Thymus (tissue), 11 donors: Measurements from ENCODE around the gene MDH2. TPM values are rescaled to one million over a fixed set of nuclear protein-coding genes. Genes with fewer than 3 reads are reported as not detected.
"Not testable (repeated sequence)": the region's sequence is repeated elsewhere in the genome, so short reads cannot be mapped to it uniquely, and the experiment has no call there.

Source experiments
- DNase-seq, 9 donors: peaks; one replicate each; pipeline ENCODE4 v3.0.0-alpha.2; 2013; ENCODE audit warnings: low spot score in 9 of 9, low read depth in 6 of 9, missing footprints in 1 of 9
- H3K27ac ChIP-seq, 2 donors: one replicate each; pipeline ENCODE4 v1.5.1; 2013; ENCODE audit warnings: control low read depth in 1 of 2, low read depth in 1 of 2, low read length in 1 of 2, mild to moderate bottlenecking in 1 of 2, moderate library complexity in 1 of 2
- H3K27me3 ChIP-seq, 2 donors: one replicate each; pipeline ENCODE4 v1.5.1; 2013; ENCODE audit warnings: low read length in 1 of 2; ENCODE audit not compliant: control insufficient read depth in 2 of 2, insufficient read depth in 1 of 2
- H3K36me3 ChIP-seq, 2 donors: one replicate each; pipeline ENCODE4 v1.5.1; 2013; ENCODE audit warnings: low read length in 1 of 2, mild to moderate bottlenecking in 1 of 2, moderate library complexity in 1 of 2; ENCODE audit not compliant: control insufficient read depth in 2 of 2, insufficient read depth in 2 of 2
- H3K4me1 ChIP-seq, 2 donors: one replicate each; pipeline ENCODE4 v1.5.1; 2013; ENCODE audit warnings: low read length in 2 of 2; ENCODE audit not compliant: control insufficient read depth in 2 of 2, insufficient read depth in 2 of 2
- H3K4me3 ChIP-seq, 2 donors: one replicate each; pipeline ENCODE4 v1.5.1; 2013; ENCODE audit warnings: low read length in 2 of 2, control low read depth in 1 of 2, mild to moderate bottlenecking in 1 of 2
- H3K9me3 ChIP-seq, 2 donors: one replicate each; pipeline ENCODE4 v1.5.1; 2013; ENCODE audit warnings: low read length in 1 of 2, mild to moderate bottlenecking in 1 of 2; ENCODE audit not compliant: control insufficient read depth in 2 of 2, insufficient read depth in 1 of 2
- WGBS: extraction: QIAGEN DNeasy Blood & Tissue Kit; methylation state at CpG from one replicate; pipeline ENCODE4 v1.1.7; 2013; 5-methylcytosine and 5-hydroxymethylcytosine counted together
- polyA plus RNA-seq: library from polyadenylated mRNA; stranded (reverse); fragments of 200-250 nt; gene quantifications from one replicate; pipeline ENCODE4 v1.2.3, GENCODE V29; 2013
- total RNA-seq: library from RNA; stranded (reverse); fragments of 120-200 nt; gene quantifications from one replicate; pipeline ENCODE4 v1.2.4, GENCODE V29; 2013
- donor health status: healthy.

The MDH2 gene
- total and polyA plus RNA-seq, 2 donors, result 57.5 to 69.7 TPM

- 98% methylated on average over 8 of the region's 8 CpGs for WGBS
- DNase-seq, H3K9me3 ChIP-seq, H3K4me3 ChIP-seq, H3K4me1 ChIP-seq, H3K27me3 ChIP-seq, H3K27ac ChIP-seq: not testable (repeated sequence)
- peaks cover 23 to 49% of the 10 kb centered on the region in 2 donors for H3K36me3 ChIP-seq
Measured at GRCh38 chr7:76052681-76053080, 4.8 kb downstream of the MDH2 start.

- Histone ChIP-seq H3K27ac (no peak overlapping the region), H3K4me1 (peaks cover 0 to 5% of the 10 kb centered on the region in 2 donors)
Measured at GRCh38 chr7:76053461-76053860, 5.6 kb downstream of the MDH2 start.

DNA sequence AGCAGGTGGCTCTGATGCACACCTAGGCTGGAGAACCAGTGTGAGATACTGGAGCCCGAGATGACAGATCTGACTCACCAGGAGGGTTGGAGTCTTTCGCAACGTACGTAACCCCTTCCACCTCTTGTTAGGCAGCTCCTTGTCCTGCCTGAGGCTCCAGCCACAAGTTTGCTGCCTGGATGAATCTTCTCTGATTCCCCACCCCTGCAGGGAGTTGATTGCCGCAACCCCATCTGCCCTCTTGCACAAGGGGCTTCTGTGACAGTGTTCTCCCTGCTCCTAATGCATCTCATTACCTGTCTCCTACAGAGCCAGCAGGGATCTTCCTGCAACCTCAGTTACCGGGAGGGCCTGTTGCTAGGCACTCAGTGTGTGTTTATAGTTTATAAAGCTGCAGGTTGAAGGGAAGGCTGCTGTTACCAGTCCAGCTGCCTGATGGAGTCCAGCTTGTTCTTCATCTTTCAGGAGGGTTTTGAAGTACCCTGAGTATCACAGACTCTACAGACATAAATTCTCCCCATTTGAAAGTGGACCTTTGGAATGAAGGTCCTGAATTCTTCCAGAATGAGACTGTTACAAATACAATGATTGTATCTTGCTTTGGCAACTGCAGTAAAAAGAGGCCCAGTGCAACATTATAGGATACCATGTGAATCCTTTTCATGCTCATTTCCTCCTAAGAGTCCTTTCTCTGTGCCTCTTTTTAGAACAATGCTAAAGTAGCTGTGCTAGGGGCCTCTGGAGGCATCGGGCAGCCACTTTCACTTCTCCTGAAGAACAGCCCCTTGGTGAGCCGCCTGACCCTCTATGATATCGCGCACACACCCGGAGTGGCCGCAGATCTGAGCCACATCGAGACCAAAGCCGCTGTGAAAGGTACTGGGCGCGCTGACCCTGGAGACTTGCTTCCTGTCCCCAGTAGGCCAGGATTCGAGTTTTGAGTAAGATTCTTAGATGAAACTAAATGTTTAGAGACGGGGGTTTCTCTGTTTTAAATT is 6.5 kb downstream of the MDH2 start:
- Histone ChIP-seq H3K9me3 (no peaks in the 10 kb centered on the region), H3K27me3 (no peaks in the 10 kb centered on the region), H3K36me3 (peaks cover 40 to 66% of the 10 kb centered on the region in 2 donors), H3K27ac (no peak overlapping the region), H3K4me1 (peaks cover 0 to under 1% of the 10 kb centered on the region in 2 donors), H3K4me3 (no peak overlapping the region)
- no peak for DNase-seq
- 97% methylated on average over 18 of the region's 18 CpGs for WGBS

More at GRCh38 chr7:76053461-76053860, 5.6 kb downstream of the MDH2 start:
- no peaks in the 10 kb centered on the region for H3K9me3 ChIP-seq
- H3K27me3 ChIP-seq, result no peaks in the 10 kb centered on the region
- 88% methylated on average over 6 of the region's 6 CpGs for WGBS
- DNase-seq, result no peak
- H3K36me3 ChIP-seq, result peaks cover 30 to 57% of the 10 kb centered on the region in 2 donors
- H3K4me3 ChIP-seq, result no peak overlapping the region

DNA sequence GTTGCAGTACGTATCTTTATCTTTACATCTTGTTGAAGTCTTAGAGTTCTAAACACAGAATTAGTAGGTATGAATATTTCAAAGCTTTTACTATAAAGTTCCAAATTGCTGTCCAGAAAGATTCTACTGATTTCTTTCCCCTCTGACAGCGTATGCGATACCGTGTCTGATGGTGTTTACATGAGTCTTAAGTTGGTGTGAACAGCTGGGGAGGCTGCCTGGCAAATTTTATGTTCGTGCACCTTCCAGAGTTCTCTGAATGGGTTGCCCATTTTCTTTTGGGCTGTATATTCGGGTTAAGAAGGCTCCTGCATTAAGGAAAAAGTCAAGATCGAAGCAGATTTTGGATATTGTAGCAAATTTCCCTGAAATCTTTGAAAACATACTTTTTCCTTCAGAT is 8.3 kb downstream of the MDH2 start:
- no peaks in the 10 kb centered on the region for H3K9me3 ChIP-seq
- H3K27ac ChIP-seq, result no peak overlapping the region
- peaks cover 58 to 84% of the 10 kb centered on the region in 2 donors for H3K36me3 ChIP-seq
- H3K4me1 ChIP-seq, result no peaks in the 10 kb centered on the region
- WGBS, result 92% methylated on average over 7 of the region's 7 CpGs
- no peak for DNase-seq
- H3K27me3 ChIP-seq, result no peaks in the 10 kb centered on the region
- H3K4me3 ChIP-seq, result no peak overlapping the region

- 97% methylated on average over 18 of the region's 18 CpGs for WGBS
- Histone ChIP-seq H3K9me3 (no peaks in the 10 kb centered on the region), H3K36me3 (peaks cover 68 to 89% of the 10 kb centered on the region in 2 donors), H3K4me1 (no peaks in the 10 kb centered on the region), H3K4me3 (no peak overlapping the region), H3K27me3 (no peaks in the 10 kb centered on the region), H3K27ac (no peak overlapping the region)
- DNase-seq, result no peak
Measured at GRCh38 chr7:76057103-76057812, 9.4 kb downstream of the MDH2 start.

GRCh38 chr7:76057813-76058145 is 9.9 kb downstream of the MDH2 start:
- H3K9me3 ChIP-seq, result no peaks in the 10 kb centered on the region
- H3K4me1 ChIP-seq, result no peaks in the 10 kb centered on the region
- 98% methylated on average over 11 of the region's 11 CpGs for WGBS
- no peaks in the 10 kb centered on the region for H3K27me3 ChIP-seq
- H3K4me3 ChIP-seq, result no peak overlapping the region
- peaks cover 72 to 90% of the 10 kb centered on the region in 2 donors for H3K36me3 ChIP-seq
- DNase-seq, result no peak
- no peak overlapping the region for H3K27ac ChIP-seq

- WGBS, result 98% methylated on average over 7 of the region's 7 CpGs
- not testable (repeated sequence) for DNase-seq
Measured at GRCh38 chr7:76058745-76059144, 10.8 kb downstream of the MDH2 start.

DNA sequence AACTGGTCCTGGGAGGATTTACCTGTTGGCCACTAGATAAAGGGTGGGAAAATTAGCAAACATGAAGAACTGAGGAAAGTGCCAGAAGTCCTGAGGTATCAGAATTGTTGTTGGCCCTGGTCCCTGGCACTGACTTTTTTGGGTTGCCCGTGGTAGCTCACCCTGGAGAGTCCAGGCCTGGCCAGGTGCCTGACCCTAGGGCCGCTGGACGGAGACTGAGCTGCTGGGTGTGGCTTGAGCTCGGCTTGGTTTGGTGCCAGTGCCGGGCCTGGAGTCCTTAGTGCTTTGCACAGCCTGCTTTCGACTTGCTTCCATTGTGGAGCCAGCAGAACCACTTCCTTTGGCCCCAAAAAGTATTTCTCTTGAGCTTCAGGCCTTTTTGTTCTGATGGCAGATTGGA is 12.9 kb downstream of the MDH2 start:
- Histone ChIP-seq H3K36me3 (peaks cover 86 to 96% of the 10 kb centered on the region in 2 donors), H3K9me3 (peaks cover 0 to 1% of the 10 kb centered on the region in 2 donors), H3K4me3 (no peak overlapping the region), H3K4me1 (peaks cover 0 to 2% of the 10 kb centered on the region in 2 donors), H3K27me3 (no peaks in the 10 kb centered on the region), H3K27ac (no peak overlapping the region)
- WGBS, result 97% methylated on average over 6 of the region's 6 CpGs
- no peak for DNase-seq

More at GRCh38 chr7:76058745-76059144, 10.8 kb downstream of the MDH2 start:
- H3K9me3 ChIP-seq, H3K4me1 ChIP-seq, H3K27ac ChIP-seq, H3K27me3 ChIP-seq, H3K4me3 ChIP-seq: not testable (repeated sequence)
- peaks cover 82 to 91% of the 10 kb centered on the region in 2 donors for H3K36me3 ChIP-seq

- peaks cover 96 to 99% of the 10 kb centered on the region in 2 donors for H3K36me3 ChIP-seq
- no peak for DNase-seq
- no peaks in the 10 kb centered on the region for H3K27me3 ChIP-seq
- no peak overlapping the region for H3K4me3 ChIP-seq
- peaks cover 0 to 1% of the 10 kb centered on the region in 2 donors for H3K9me3 ChIP-seq
- 98% methylated on average over 15 of the region's 15 CpGs for WGBS
- no peak overlapping the region for H3K27ac ChIP-seq
- peaks cover 0 to 2% of the 10 kb centered on the region in 2 donors for H3K4me1 ChIP-seq
Measured at GRCh38 chr7:76062254-76062653, 14.3 kb downstream of the MDH2 start.
